IPS-18a (cell line): Measurements from ENCODE around the gene MICAL3.

Source experiments
- H3K27ac ChIP-seq: one replicate; pipeline ENCODE4 v1.5.1; 2013; ENCODE audit warnings: low read length
- H3K27me3 ChIP-seq: one replicate; pipeline ENCODE4 v1.6.1; 2013; ENCODE audit warnings: mild to moderate bottlenecking, low read length; ENCODE audit not compliant: control insufficient read depth, insufficient read depth
- H3K36me3 ChIP-seq: one replicate; pipeline ENCODE4 v1.6.1; 2013; ENCODE audit warnings: low read depth, low read length; ENCODE audit not compliant: control insufficient read depth
- H3K4me1 ChIP-seq: one replicate; pipeline ENCODE4 v1.6.1; 2013; ENCODE audit warnings: low read depth, low read length; ENCODE audit not compliant: control insufficient read depth
- H3K4me3 ChIP-seq: one replicate; pipeline ENCODE4 v1.5.1; 2013; ENCODE audit warnings: low read length
- H3K9ac ChIP-seq: one replicate; pipeline ENCODE4 v1.6.1; 2013; ENCODE audit warnings: mild to moderate bottlenecking, low read length, moderate library complexity
- H3K9me3 ChIP-seq: one replicate; pipeline ENCODE4 v1.6.1; 2013; ENCODE audit warnings: low read depth, low read length; ENCODE audit not compliant: control insufficient read depth

The MICAL3 gene

GRCh38 chr22:17818649-17819048, 205.7 kb downstream of the MICAL3 start:
- no peak overlapping the region for H3K27ac ChIP-seq
- H3K4me1 ChIP-seq, result no peaks in the 10 kb centered on the region
- H3K4me3 ChIP-seq, result no peak overlapping the region
- no peaks in the 10 kb centered on the region for H3K9me3 ChIP-seq
- no peaks in the 10 kb centered on the region for H3K27me3 ChIP-seq
- H3K36me3 ChIP-seq, result no peaks in the 10 kb centered on the region
- no peak overlapping the region for H3K9ac ChIP-seq

- no peak overlapping the region for H3K9ac ChIP-seq
- no peak overlapping the region for H3K4me3 ChIP-seq
- H3K4me1 ChIP-seq, result no peaks in the 10 kb centered on the region
- H3K9me3 ChIP-seq, result no peaks in the 10 kb centered on the region
- no peaks in the 10 kb centered on the region for H3K27me3 ChIP-seq
- H3K36me3 ChIP-seq, result no peaks in the 10 kb centered on the region
- no peak overlapping the region for H3K27ac ChIP-seq
Observed at GRCh38 chr22:17818180-17818579, 206.2 kb downstream of the MICAL3 start.

- Histone ChIP-seq H3K27ac (no peak overlapping the region), H3K9me3 (no peaks in the 10 kb centered on the region), H3K4me3 (no peak overlapping the region), H3K27me3 (no peaks in the 10 kb centered on the region), H3K4me1 (no peaks in the 10 kb centered on the region), H3K36me3 (no peaks in the 10 kb centered on the region), H3K9ac (no peak overlapping the region)
Observed at GRCh38 chr22:17817511-17818065, 206.8 kb downstream of the MICAL3 start.

- Histone ChIP-seq H3K9ac (no peak overlapping the region), H3K27ac (no peak overlapping the region), H3K4me3 (no peak overlapping the region), H3K36me3 (no peaks in the 10 kb centered on the region), H3K4me1 (no peaks in the 10 kb centered on the region), H3K9me3 (no peaks in the 10 kb centered on the region), H3K27me3 (no peaks in the 10 kb centered on the region)
Observed at GRCh38 chr22:17817079-17817478, 207.3 kb downstream of the MICAL3 start.

- H3K36me3 ChIP-seq, result no peaks in the 10 kb centered on the region
- H3K4me3 ChIP-seq, result no peak overlapping the region
- H3K9me3 ChIP-seq, result no peaks in the 10 kb centered on the region
- no peak overlapping the region for H3K9ac ChIP-seq
- no peak overlapping the region for H3K27ac ChIP-seq
- no peaks in the 10 kb centered on the region for H3K27me3 ChIP-seq
- H3K4me1 ChIP-seq, result no peaks in the 10 kb centered on the region
Observed at GRCh38 chr22:17816649-17817048, 207.7 kb downstream of the MICAL3 start.

- Histone ChIP-seq H3K27me3 (no peaks in the 10 kb centered on the region), H3K4me3 (no peak overlapping the region), H3K27ac (no peak overlapping the region), H3K36me3 (no peaks in the 10 kb centered on the region), H3K4me1 (no peaks in the 10 kb centered on the region), H3K9ac (no peak overlapping the region), H3K9me3 (no peaks in the 10 kb centered on the region)
Observed at GRCh38 chr22:17815703-17816254, 208.6 kb downstream of the MICAL3 start.

- H3K36me3 ChIP-seq, result no peaks in the 10 kb centered on the region
- H3K27ac ChIP-seq, result no peak overlapping the region
- H3K4me1 ChIP-seq, result no peaks in the 10 kb centered on the region
- H3K27me3 ChIP-seq, result no peaks in the 10 kb centered on the region
- H3K4me3 ChIP-seq, result no peak overlapping the region
- no peaks in the 10 kb centered on the region for H3K9me3 ChIP-seq
- no peak overlapping the region for H3K9ac ChIP-seq
Observed at GRCh38 chr22:17814830-17815229, 209.5 kb downstream of the MICAL3 start.

- no peak overlapping the region for H3K9ac ChIP-seq
- H3K4me1 ChIP-seq, result no peaks in the 10 kb centered on the region
Observed at GRCh38 chr22:17814084-17814483, 210.3 kb downstream of the MICAL3 start.

GRCh38 chr22:17811119-17811518, 213.2 kb downstream of the MICAL3 start:
- Histone ChIP-seq H3K36me3 (no peaks in the 10 kb centered on the region), H3K27me3 (no peaks in the 10 kb centered on the region), H3K27ac (no peak overlapping the region), H3K4me1 (no peaks in the 10 kb centered on the region), H3K9me3 (no peaks in the 10 kb centered on the region), H3K9ac (no peak overlapping the region), H3K4me3 (no peak overlapping the region)

More at GRCh38 chr22:17814084-17814483, 210.3 kb downstream of the MICAL3 start:
- Histone ChIP-seq H3K9me3 (no peaks in the 10 kb centered on the region), H3K27ac (no peak overlapping the region), H3K27me3 (no peaks in the 10 kb centered on the region), H3K4me3 (no peak overlapping the region), H3K36me3 (no peaks in the 10 kb centered on the region)

GRCh38 chr22:17810570-17811116, 213.7 kb downstream of the MICAL3 start:
- Histone ChIP-seq H3K9ac (no peak overlapping the region), H3K36me3 (no peaks in the 10 kb centered on the region), H3K27me3 (no peaks in the 10 kb centered on the region), H3K9me3 (no peaks in the 10 kb centered on the region), H3K4me1 (no peaks in the 10 kb centered on the region), H3K27ac (no peak overlapping the region), H3K4me3 (no peak overlapping the region)

GRCh38 chr22:17808693-17809403, 215.5 kb downstream of the MICAL3 start:
- H3K4me1 ChIP-seq, result peaks cover 5% of the 10 kb centered on the region
- H3K27ac ChIP-seq, result no peak overlapping the region
- H3K4me3 ChIP-seq, result no peak overlapping the region
- H3K9me3 ChIP-seq, result no peaks in the 10 kb centered on the region
- H3K9ac ChIP-seq, result no peak overlapping the region
- H3K27me3 ChIP-seq, result no peaks in the 10 kb centered on the region
- H3K36me3 ChIP-seq, result no peaks in the 10 kb centered on the region
